H1 (cell line): ENCODE measurements around the gene DUS1L. TPM values are rescaled to one million over a fixed set of nuclear protein-coding genes. Genes with fewer than 3 reads are reported as not detected.

Experiments used
- CBX8 ChIP-seq: fragments of 300-800, 300-1000 bp; sonication (generic); IDR thresholded peaks from 2 replicates; pipeline ENCODE4 v1.7.1; 2016; ENCODE audit warnings: low read depth, low read length, borderline replicate concordance
- CHD2 ChIP-seq: IDR thresholded peaks from 2 replicates; pipeline ENCODE4 v1.6.1; 2012; ENCODE audit warnings: low read length, improper control_type of control experiment
- JUN ChIP-seq: IDR thresholded peaks from 2 replicates; pipeline ENCODE4 v1.6.1; 2011; ENCODE audit warnings: low read depth, mild to moderate bottlenecking, improper control_type of control experiment, low read length
- MAX ChIP-seq: IDR thresholded peaks from 2 replicates; pipeline ENCODE4 v1.6.1; 2012; ENCODE audit warnings: inconsistent platforms
- NRF1 ChIP-seq: IDR thresholded peaks from 2 replicates; pipeline ENCODE4 v1.6.1; 2011; ENCODE audit warnings: mild to moderate bottlenecking, low read depth, low read length, improper control_type of control experiment
- RXRA ChIP-seq: IDR thresholded peaks from 2 replicates; pipeline ENCODE4 v1.6.1; 2011; ENCODE audit warnings: low read depth, mild to moderate bottlenecking, low read length, moderate library complexity; ENCODE audit not compliant: insufficient read depth
- polyA plus RNA-seq, 7 experiments: library from polyadenylated mRNA; depleted of rRNA in 3 of 7; stranded (reverse) in 5 of 7; unstranded in 2 of 7; fragments of >200 nt in 5 of 7; fragments of 200-250 nt in 2 of 7; gene quantifications; 1 replicate in 5 of 7; 2 replicates in 1 of 7; 4 replicates in 1 of 7; pipeline versions ENCODE4 v1.2.1 to v1.2.3, GENCODE V29; 2011 to 2013; ENCODE audit warnings: missing spikeins in 2 of 7, mixed read lengths in 2 of 7
- total RNA-seq: library from RNA; stranded (reverse); fragmentation: NEBNext Ultra II Directional; extraction: Animal tissue kit (Norgen Biotek cat#: 25700); gene quantifications from 2 replicates; pipeline ENCODE4 v1.2.1, GENCODE V29; 2021
- TF ChIP-seq, protein P1 (sequence below): IDR thresholded peaks from 2 replicates; pipeline ENCODE4 v1.6.1; 2012; ENCODE audit warnings: low read length, inconsistent platforms
- TF ChIP-seq, protein P2 (sequence below): IDR thresholded peaks from 2 replicates; pipeline ENCODE4 v1.6.1; 2011; ENCODE audit warnings: low read length, improper control_type of control experiment

The DUS1L gene
- total and polyA plus RNA-seq, 2 of the 8 experiments (the other 6 are each of a cell fraction or from before 2014, with no cell fraction given): 34.5 to 69.1 TPM

DNA sequence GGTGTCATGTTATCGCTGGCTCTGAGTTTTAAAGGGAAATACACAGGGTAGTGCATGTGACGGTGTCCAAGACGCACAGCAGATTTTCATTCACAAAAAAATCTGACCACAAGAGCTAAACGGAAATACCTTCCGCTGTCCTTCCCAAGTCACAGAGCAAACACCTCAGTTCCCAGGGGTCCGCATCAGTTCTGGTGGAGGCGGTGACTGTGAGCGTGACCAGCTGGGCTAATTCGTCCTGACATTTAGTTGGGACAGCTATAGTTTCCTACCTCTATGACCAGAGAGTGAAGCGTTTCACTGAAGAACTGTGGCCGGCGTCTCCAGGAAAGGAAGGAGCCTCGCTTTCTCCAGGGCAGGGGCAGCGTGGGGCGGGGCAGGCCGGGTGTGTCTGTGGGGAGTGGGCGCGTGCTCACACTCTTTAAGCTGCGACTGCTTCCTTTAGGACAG lies 42.9 kb upstream of the DUS1L start (continued):
- TF ChIP-seq, protein P1, sequence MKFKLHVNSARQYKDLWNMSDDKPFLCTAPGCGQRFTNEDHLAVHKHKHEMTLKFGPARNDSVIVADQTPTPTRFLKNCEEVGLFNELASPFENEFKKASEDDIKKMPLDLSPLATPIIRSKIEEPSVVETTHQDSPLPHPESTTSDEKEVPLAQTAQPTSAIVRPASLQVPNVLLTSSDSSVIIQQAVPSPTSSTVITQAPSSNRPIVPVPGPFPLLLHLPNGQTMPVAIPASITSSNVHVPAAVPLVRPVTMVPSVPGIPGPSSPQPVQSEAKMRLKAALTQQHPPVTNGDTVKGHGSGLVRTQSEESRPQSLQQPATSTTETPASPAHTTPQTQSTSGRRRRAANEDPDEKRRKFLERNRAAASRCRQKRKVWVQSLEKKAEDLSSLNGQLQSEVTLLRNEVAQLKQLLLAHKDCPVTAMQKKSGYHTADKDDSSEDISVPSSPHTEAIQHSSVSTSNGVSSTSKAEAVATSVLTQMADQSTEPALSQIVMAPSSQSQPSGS: no peak
- TF ChIP-seq CBX8: no peak
- TF ChIP-seq CHD2: no peak
- TF ChIP-seq JUN: no peak
- no peak for TF ChIP-seq RXRA
- TF ChIP-seq NRF1: no peak
- no peak for TF ChIP-seq MAX
- TF ChIP-seq, protein P2, sequence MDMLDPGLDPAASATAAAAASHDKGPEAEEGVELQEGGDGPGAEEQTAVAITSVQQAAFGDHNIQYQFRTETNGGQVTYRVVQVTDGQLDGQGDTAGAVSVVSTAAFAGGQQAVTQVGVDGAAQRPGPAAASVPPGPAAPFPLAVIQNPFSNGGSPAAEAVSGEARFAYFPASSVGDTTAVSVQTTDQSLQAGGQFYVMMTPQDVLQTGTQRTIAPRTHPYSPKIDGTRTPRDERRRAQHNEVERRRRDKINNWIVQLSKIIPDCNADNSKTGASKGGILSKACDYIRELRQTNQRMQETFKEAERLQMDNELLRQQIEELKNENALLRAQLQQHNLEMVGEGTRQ: no peak
